HUES64 (cell line): ENCODE data around the gene DDAH2.

ENCODE experiments used
- H3K27ac ChIP-seq: 2 replicates; pipeline ENCODE4 v1.7.0; 2013; ENCODE audit warnings: low read depth, low read length, inconsistent platforms
- H3K27me3 ChIP-seq: 2 replicates; pipeline ENCODE4 v1.6.1; 2013; ENCODE audit warnings: mild to moderate bottlenecking, low read length; ENCODE audit not compliant: insufficient read depth
- H3K36me3 ChIP-seq: 2 replicates; pipeline ENCODE4 v1.6.1; 2013; ENCODE audit warnings: mild to moderate bottlenecking, low read length; ENCODE audit not compliant: insufficient read depth
- H3K4me1 ChIP-seq: 2 replicates; pipeline ENCODE4 v1.6.1; 2013; ENCODE audit warnings: mild to moderate bottlenecking, low read length, moderate library complexity; ENCODE audit not compliant: insufficient read depth
- H3K4me3 ChIP-seq: 2 replicates; pipeline ENCODE4 v1.5.1; 2013; ENCODE audit warnings: mild to moderate bottlenecking, low read length, moderate library complexity
- H3K9ac ChIP-seq: 2 replicates; pipeline ENCODE4 v1.6.1; 2013; ENCODE audit warnings: mild to moderate bottlenecking, low read depth, low read length
- H3K9me3 ChIP-seq: 2 replicates; pipeline ENCODE4 v1.6.1; 2013; ENCODE audit warnings: low read depth, low read length; ENCODE audit not compliant: insufficient read depth
- WGBS: fragments of 150-250, 120-280 bp; methylation state at CpG from one replicate; pipeline ENCODE4 v1.1.7; 2013; ENCODE audit warnings: missing lambda C conversion rate; 5-methylcytosine and 5-hydroxymethylcytosine counted together

DDAH2 gene

DNA sequence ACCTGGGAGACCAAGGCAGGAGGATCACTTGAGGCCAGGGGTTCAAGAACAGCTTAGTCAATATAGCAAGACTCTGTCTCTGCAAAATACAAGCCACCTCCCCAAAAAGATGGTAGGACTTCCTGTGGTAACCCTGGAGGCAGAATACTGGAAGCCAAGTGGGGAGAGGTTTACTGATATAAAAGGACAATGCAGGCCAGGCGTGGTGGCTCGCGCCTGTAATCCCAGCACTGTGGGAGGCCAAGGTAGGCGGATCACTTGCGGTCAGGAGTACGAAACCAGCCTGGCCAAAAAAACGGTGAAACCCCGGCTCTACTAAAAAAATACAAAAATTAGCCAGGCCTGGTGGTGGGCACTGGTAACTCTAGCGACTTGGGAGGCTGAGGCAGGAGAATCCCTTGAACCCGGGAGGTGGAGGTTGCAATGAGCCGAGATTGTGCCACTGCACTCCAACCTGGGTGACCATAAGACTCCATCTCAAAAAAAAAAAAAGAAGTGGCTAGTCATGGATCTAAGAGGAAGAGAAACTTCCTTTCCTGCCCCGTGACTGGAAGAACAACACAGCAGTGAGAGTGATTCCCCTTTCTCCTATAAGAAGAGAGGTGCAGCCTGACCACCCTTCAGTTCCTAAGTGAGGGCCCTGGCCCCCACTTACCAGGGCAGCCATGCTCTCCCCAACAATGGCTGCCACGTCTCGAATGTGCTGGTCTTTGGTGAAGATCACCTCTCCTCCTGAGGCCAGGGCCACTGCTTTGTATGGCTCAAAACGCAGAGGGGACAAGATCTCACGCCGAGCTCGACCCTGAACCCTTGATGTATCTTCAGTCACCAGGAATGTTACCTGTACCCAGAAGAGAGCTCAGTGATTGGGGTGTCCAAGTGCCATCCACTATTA is 39.5 kb upstream of the DDAH2 start:
- Histone ChIP-seq H3K4me3 (no peak overlapping the region), H3K4me1 (peaks cover 4% of the 10 kb centered on the region; the same call in 1 of the 2 replicates), H3K27ac (no peak overlapping the region), H3K9ac (no peak overlapping the region), H3K27me3 (no peaks in the 10 kb centered on the region), H3K36me3 (no peaks in the 10 kb centered on the region), H3K9me3 (no peaks in the 10 kb centered on the region)
- 93% methylated on average over 18 of the region's 18 CpGs for WGBS

DNA sequence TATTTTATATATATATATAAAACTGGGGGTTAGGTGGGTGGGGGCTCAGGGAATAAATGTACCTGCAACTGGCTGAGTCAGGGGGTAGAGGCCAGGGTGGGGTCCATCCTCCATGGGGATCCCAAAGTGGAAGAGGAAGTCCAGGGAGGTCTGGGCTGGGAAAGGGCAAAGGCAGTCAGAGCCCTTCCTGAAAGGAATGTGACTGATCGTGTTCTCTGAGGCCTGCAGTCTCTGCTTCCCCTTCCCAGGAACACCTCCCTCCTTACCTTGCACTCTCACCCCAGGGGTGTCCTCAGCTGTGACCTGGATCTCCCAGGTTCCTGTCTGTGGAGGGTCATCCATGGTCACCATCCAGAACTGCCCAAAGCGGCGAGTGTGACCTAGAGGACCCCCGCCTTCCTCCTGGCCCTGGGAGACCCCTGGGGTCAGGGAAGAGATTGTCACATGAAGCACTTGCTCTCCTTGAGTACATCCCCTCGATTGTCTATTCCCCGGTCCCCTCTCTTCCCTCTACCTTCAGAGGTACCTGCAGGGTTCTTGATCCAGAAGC is 38.1 kb upstream of the DDAH2 start:
- 86% methylated on average over 6 of the region's 6 CpGs for WGBS
- Histone ChIP-seq H3K9ac (no peak overlapping the region), H3K27ac (no peak overlapping the region), H3K27me3 (no peaks in the 10 kb centered on the region), H3K36me3 (peaks cover 6% of the 10 kb centered on the region; the same call in 1 of the 2 replicates), H3K4me1 (peaks cover 8% of the 10 kb centered on the region; the same call in 1 of the 2 replicates), H3K4me3 (no peak overlapping the region), H3K9me3 (no peaks in the 10 kb centered on the region)

DNA sequence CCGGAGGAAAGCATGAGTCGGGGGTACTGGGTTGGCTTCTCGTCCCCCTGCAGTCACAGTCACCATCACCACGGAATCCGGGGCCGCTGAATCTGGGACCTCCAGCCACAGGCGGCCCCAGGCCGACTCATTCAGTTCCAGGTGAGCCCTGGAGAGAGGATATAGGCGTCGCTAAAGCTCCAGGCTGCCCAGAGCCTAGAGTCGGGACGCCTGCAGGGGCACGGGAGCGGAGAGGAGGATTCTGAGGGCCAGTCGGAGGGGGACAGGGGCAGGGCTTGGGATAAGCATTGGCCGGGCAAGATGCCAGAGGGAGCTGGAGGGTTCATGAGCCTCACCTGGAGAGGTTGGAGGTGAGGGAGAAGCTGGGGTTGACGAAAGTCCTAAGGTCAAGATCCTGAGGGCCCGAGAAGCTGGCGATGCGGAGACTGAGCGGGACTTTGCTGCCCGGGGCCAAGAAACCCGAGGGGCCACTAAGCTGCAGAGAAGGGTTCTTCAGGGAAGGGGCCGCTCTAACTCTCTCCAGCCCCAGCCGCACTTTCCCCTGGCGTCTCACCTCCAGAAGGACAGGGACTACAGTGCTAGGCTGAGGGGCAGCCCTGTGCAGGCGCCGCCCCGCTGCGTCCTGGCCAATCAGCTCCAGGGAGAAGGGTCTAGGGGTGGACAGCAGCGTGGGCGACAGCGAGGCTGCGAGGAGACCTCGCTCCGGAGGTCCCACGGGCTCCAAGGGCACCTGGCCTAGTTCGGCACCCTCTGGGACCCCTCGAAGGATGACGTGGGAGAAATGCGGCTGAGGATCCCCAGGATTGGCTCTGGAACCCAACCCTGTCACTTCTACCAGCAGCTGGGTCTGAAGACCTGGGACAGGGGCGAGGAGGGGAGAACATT is 37.1 kb upstream of the DDAH2 start:
- Histone ChIP-seq H3K27ac (no peak overlapping the region), H3K36me3 (peaks cover 13% of the 10 kb centered on the region; the same call in 1 of the 2 replicates), H3K9ac (0 out of 2 replicates have a peak overlapping the region, but pooled peaks have one; percentile 34), H3K9me3 (no peaks in the 10 kb centered on the region), H3K4me1 (peaks cover 8% of the 10 kb centered on the region; the same call in 1 of the 2 replicates), H3K4me3 (peak overlapping the region; percentile 49), H3K27me3 (no peaks in the 10 kb centered on the region)
- WGBS: 44% methylated on average over 42 of the region's 42 CpGs

- no peak overlapping the region for H3K4me3 ChIP-seq
- 0 out of 2 replicates have a peak overlapping the region, but pooled peaks have one; percentile 13 for H3K9ac ChIP-seq
- no peak overlapping the region for H3K27ac ChIP-seq
- no peaks in the 10 kb centered on the region for H3K9me3 ChIP-seq
- WGBS: 95% methylated on average over 9 of the region's 9 CpGs
- peaks cover 8% of the 10 kb centered on the region; the same call in 1 of the 2 replicates for H3K4me1 ChIP-seq
- H3K27me3 ChIP-seq: no peaks in the 10 kb centered on the region
- H3K36me3 ChIP-seq: peaks cover 18% of the 10 kb centered on the region; the same call in 1 of the 2 replicates
Observed at GRCh38 chr6:31765559-31765909, 36.4 kb upstream of the DDAH2 start.

GRCh38 chr6:31764198-31764597 is 35.1 kb upstream of the DDAH2 start:
- H3K4me3 ChIP-seq: no peak overlapping the region
- no peaks in the 10 kb centered on the region for H3K27me3 ChIP-seq
- H3K9ac ChIP-seq: no peak overlapping the region
- WGBS: 84% methylated on average over 4 of the region's 4 CpGs
- no peak overlapping the region for H3K27ac ChIP-seq
- no peaks in the 10 kb centered on the region for H3K9me3 ChIP-seq
- peaks cover 31% of the 10 kb centered on the region; the same call in 1 of the 2 replicates for H3K36me3 ChIP-seq
- peaks cover 8% of the 10 kb centered on the region; the same call in 1 of the 2 replicates for H3K4me1 ChIP-seq

DNA sequence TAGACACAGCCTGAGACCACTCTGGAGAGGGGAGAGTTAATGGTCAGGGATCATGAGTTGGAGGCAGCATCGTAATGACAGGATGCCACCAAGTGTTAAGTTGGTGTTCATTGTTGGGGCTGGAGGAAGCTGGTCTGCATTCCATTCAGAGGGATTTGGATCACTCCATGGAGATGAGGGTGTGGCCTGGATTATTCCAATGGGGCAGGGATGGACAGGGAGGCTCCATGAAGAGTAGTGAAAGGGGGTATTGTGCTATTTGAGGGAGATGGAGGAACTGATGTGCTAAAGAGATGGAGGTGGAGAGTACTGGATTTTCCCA is 34.5 kb upstream of the DDAH2 start:
- Histone ChIP-seq H3K9ac (0 out of 2 replicates have a peak overlapping the region, but pooled peaks have one; percentile 1), H3K4me1 (peaks cover 8% of the 10 kb centered on the region; the same call in 1 of the 2 replicates), H3K4me3 (no peak overlapping the region), H3K27me3 (no peaks in the 10 kb centered on the region), H3K9me3 (no peaks in the 10 kb centered on the region), H3K27ac (no peak overlapping the region), H3K36me3 (peaks cover 33% of the 10 kb centered on the region; the same call in 1 of the 2 replicates)
- WGBS: 38% methylated on average over 1 of the region's 1 CpG

- no peak overlapping the region for H3K4me3 ChIP-seq
- 0 out of 2 replicates have a peak overlapping the region, but pooled peaks have one; percentile 1 for H3K9ac ChIP-seq
- peaks cover 8% of the 10 kb centered on the region; the same call in 1 of the 2 replicates for H3K4me1 ChIP-seq
- H3K27ac ChIP-seq: peak overlapping the region; percentile 51; the same call in 1 of the 2 replicates
- peaks cover 34% of the 10 kb centered on the region; the same call in 1 of the 2 replicates for H3K36me3 ChIP-seq
- no peaks in the 10 kb centered on the region for H3K9me3 ChIP-seq
- WGBS: 83% methylated on average over 8 of the region's 8 CpGs
- no peaks in the 10 kb centered on the region for H3K27me3 ChIP-seq
Observed at GRCh38 chr6:31762878-31763618, 33.9 kb upstream of the DDAH2 start.

DNA sequence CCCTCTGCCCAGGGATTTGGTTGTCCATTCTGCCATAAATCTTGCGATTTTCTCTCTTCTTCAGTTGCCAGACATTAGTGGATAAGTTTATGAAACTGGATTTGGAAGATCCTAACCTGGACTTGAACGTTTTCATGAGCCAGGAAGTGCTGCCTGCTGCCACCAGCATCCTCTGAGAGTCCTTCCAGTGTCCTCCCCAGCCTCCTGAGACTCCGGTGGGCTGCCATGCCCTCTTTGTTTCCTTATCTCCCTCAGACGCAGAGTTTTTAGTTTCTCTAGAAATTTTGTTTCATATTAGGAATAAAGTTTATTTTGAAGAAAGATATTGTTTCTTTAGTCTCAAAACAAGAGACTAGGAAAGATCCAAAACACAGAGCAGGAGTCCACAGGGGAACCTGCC is 33.3 kb upstream of the DDAH2 start, which contains the start of gene SAPCD1:
SAPCD1 (plus strand) TSS at position 301 of the 400 bp plus-strand sequence. CDS start 399 bp downstream, outside the sequence.
- WGBS: 85% methylated on average over 3 of the region's 4 CpGs
- peaks cover 8% of the 10 kb centered on the region; the same call in 1 of the 2 replicates for H3K4me1 ChIP-seq
- H3K9me3 ChIP-seq: no peaks in the 10 kb centered on the region
- H3K4me3 ChIP-seq: no peak within 1 kb of the TSS
- H3K9ac ChIP-seq: 0 out of 2 replicates have a peak within 1 kb of the TSS, but pooled peaks have one; percentile 1
- H3K27me3 ChIP-seq: no peaks in the 10 kb centered on the region
- peaks cover 36% of the 10 kb centered on the region; the same call in 1 of the 2 replicates for H3K36me3 ChIP-seq
- peak within 1 kb of the TSS; percentile 51; the same call in 1 of the 2 replicates for H3K27ac ChIP-seq

DNA sequence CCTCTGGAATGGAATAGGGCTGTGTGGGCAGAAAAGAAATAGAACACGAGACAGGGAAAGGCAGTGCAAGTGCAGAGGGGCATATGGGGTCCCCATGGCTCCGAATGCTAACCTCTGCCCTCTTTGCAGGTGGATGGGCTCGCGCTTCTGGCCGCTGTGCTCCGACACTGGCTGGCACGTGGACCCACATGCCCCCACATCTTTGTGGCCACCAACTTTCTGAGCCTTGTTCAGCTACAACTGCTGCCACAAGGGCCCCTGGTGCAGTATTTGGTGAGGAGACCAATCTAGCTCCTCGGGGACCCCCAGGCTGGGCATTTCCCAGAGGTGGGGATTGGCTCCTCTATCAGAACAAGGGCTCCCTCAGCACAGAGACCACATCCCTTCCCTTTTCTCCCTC is 32.2 kb upstream of the DDAH2 start:
- Histone ChIP-seq H3K27me3 (no peaks in the 10 kb centered on the region), H3K4me1 (peaks cover 4% of the 10 kb centered on the region; the same call in 1 of the 2 replicates), H3K27ac (no peak overlapping the region), H3K36me3 (peaks cover 36% of the 10 kb centered on the region; the same call in 1 of the 2 replicates), H3K4me3 (no peak overlapping the region), H3K9ac (no peak overlapping the region), H3K9me3 (no peaks in the 10 kb centered on the region)
- WGBS: 96% methylated on average over 8 of the region's 8 CpGs

- H3K9me3 ChIP-seq: no peaks in the 10 kb centered on the region
- no peak overlapping the region for H3K27ac ChIP-seq
- H3K36me3 ChIP-seq: peaks cover 36% of the 10 kb centered on the region; the same call in 1 of the 2 replicates
- H3K9ac ChIP-seq: no peak overlapping the region
- 97% methylated on average over 5 of the region's 5 CpGs for WGBS
- H3K27me3 ChIP-seq: no peaks in the 10 kb centered on the region
- peaks cover 4% of the 10 kb centered on the region; the same call in 1 of the 2 replicates for H3K4me1 ChIP-seq
- H3K4me3 ChIP-seq: no peak overlapping the region
Observed at GRCh38 chr6:31760790-31761189, 31.7 kb upstream of the DDAH2 start.
